Activated B cell treated with CpG ODN at 0.5 μM for 24 hours (primary cell): ENCODE results near the gene AGAP1. TPM values are rescaled to one million over a fixed set of nuclear protein-coding genes. Genes with fewer than 3 reads are reported as not detected.

Source experiments
- ATAC-seq: fragments of 200-7000 bp; cut with Tn5 transposase; one replicate; pipeline ENCODE4 v1.10.0; 2021; ENCODE audit warnings: low read depth, mild to moderate bottlenecking, moderate library complexity
- CTCF ChIA-PET: fragments of 350-600 bp; sonication (Branson Sonifier 250); formaldehyde crosslinking; loops from one replicate; lab custom pipeline; 2021; ENCODE audit warnings: antibody characterized with exemption; lab: Charles Lee
- POLR2A ChIA-PET: fragments of 350-600 bp; sonication (Branson Sonifier 250); formaldehyde crosslinking; loops from one replicate; lab custom pipeline; 2021; ENCODE audit warnings: antibody characterized with exemption; lab: Charles Lee
- DNase-seq: peaks from one replicate; pipeline ENCODE4 v3.0.0; 2022
- H3K27ac Mint-ChIP-seq: one replicate; pipeline ENCODE4 v1.8.0; 2020; ENCODE audit warnings: mixed read lengths
- H3K27me3 Mint-ChIP-seq: one replicate; pipeline ENCODE4 v1.8.0; 2021; ENCODE audit warnings: mixed read lengths
- H3K36me3 Mint-ChIP-seq: one replicate; pipeline ENCODE4 v1.8.0; 2021; ENCODE audit warnings: low read depth, mixed read lengths
- H3K4me1 Mint-ChIP-seq: one replicate; pipeline ENCODE4 v1.8.0; 2021; ENCODE audit warnings: mixed read lengths
- H3K4me3 Mint-ChIP-seq: one replicate; pipeline ENCODE4 v1.8.0; 2020; ENCODE audit warnings: mild to moderate bottlenecking, mixed read lengths
- H3K9me3 Mint-ChIP-seq: one replicate; pipeline ENCODE4 v1.8.0; 2020; ENCODE audit warnings: mixed read lengths
- intact Hi-C: fragments of 100-400 bp; cut with micrococcal nuclease; formaldehyde crosslinking; loops from one replicate; pipeline ENCODE4 v1.15.1; 2024
- total RNA-seq: library from RNA; stranded (reverse); gene quantifications from 2 replicates; pipeline ENCODE4 v1.2.3, GENCODE V29; 2022
- TF ChIP-seq, protein P1 (sequence below): fragments of 200-600 bp; IDR thresholded peaks from one replicate; pipeline ENCODE4 v1.8.0; 2022; ENCODE audit warnings: antibody characterized with exemption, mild to moderate bottlenecking

The AGAP1 gene
- total RNA-seq, 1 donor from 2014 or later: not detected

DNA sequence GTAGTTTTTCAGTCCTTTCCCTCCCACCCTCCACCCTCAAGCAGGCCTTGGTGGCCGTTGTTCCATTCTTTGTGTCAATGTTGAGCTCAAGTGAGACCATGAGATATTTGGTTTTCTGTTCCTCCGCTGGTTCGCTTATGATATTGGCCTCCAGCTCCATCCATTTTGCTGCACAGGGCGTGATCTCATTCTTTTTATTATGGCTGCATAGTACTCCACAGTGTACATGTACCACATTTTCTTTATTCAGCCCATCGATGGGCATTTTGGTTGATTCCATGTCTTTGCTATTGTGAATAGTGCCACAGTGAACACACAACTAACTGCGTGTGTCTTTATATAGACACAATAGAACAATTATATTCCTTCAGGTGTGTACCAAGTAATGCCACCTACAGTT is 14.1 kb downstream of the AGAP1 start:
- TF ChIP-seq, protein P1, sequence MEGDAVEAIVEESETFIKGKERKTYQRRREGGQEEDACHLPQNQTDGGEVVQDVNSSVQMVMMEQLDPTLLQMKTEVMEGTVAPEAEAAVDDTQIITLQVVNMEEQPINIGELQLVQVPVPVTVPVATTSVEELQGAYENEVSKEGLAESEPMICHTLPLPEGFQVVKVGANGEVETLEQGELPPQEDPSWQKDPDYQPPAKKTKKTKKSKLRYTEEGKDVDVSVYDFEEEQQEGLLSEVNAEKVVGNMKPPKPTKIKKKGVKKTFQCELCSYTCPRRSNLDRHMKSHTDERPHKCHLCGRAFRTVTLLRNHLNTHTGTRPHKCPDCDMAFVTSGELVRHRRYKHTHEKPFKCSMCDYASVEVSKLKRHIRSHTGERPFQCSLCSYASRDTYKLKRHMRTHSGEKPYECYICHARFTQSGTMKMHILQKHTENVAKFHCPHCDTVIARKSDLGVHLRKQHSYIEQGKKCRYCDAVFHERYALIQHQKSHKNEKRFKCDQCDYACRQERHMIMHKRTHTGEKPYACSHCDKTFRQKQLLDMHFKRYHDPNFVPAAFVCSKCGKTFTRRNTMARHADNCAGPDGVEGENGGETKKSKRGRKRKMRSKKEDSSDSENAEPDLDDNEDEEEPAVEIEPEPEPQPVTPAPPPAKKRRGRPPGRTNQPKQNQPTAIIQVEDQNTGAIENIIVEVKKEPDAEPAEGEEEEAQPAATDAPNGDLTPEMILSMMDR: no peak
- Mint-ChIP-seq H3K27ac (no peak overlapping the region), H3K36me3 (no peaks in the 10 kb centered on the region), H3K4me1 (no peaks in the 10 kb centered on the region), H3K4me3 (no peak overlapping the region), H3K27me3 (peaks cover 10% of the 10 kb centered on the region), H3K9me3 (peaks cover 6% of the 10 kb centered on the region)
- DNase-seq: no peak
- ChIA-PET POLR2A (no interaction called here), CTCF (no interaction called here)
- intact Hi-C loops: no loop called here
- ATAC-seq: no peak

DNA sequence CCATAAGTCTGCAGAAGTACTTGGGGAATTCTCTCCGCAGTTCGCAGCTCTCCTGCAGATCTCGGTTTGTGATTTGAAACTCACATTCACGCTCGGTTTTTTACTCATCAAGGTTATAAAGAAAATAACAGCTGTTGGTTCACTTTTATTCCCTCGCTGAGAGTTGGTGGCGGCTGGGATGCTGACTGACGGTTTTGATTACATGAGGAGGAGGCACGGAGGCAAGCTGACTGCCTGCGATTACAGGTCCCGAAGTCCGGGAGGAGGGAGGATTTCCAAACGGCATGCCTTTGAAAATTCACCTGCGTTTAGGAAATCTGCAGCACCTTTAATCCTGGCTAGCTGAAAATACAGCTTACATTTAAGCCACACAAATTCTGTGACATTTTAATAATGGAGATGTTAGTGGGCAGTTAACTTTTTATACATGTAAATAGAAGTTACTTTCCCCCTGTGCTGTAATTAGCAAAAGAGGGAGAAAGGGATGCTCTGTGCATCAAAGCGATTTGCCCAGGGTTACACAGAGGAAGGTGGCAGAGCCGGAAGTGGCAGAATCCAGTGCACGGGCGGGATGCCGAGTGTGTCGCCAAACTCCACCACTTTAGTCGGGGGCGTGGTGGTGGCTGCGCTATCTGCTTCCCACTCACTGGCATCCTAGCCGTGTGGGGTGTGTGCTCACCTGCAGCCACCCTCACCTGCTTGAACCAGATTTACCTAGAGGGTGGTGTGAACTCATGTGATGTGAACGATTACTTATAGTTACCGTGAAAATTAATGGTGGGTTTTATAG is 14.7 kb downstream of the AGAP1 start:
- Mint-ChIP-seq H3K27me3 (peaks cover 6% of the 10 kb centered on the region), H3K4me3 (no peak overlapping the region), H3K4me1 (no peaks in the 10 kb centered on the region), H3K9me3 (peaks cover 6% of the 10 kb centered on the region), H3K36me3 (no peaks in the 10 kb centered on the region), H3K27ac (no peak overlapping the region)
- intact Hi-C loops: no loop called here
- ATAC-seq: no peak
- CTCF ChIA-PET: no interaction called here
- TF ChIP-seq, protein P1: no peak
- DNase-seq: no peak
- POLR2A ChIA-PET: no interaction called here

DNA sequence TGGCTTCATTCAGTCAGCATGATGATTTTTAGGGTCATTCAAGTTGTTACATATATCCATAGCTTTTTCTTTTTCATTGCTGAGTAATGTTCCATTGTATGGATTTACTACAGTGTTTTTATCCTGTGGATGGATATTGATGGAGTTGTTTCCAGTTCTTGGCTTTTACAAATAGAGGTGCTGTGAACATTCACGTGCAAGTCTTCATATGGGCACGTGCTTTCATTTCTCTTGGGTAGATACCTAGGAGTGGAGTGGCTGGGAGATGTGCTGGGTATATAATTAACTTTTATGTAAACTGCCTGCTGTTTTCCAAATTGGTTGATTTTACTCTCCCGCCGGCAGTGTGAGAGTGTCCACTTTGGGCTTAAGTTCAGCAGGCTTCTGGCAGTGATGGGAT is 16.5 kb downstream of the AGAP1 start:
- DNase-seq (no peak), ATAC-seq (no peak)
- ChIA-PET CTCF (no interaction called here), POLR2A (no interaction called here)
- H3K9me3 Mint-ChIP-seq: peaks cover 6% of the 10 kb centered on the region
- intact Hi-C loops: no loop called here
- peaks cover 6% of the 10 kb centered on the region for H3K27me3 Mint-ChIP-seq
- H3K27ac Mint-ChIP-seq: no peak overlapping the region
- TF ChIP-seq, protein P1: no peak
- no peak overlapping the region for H3K4me3 Mint-ChIP-seq
- no peaks in the 10 kb centered on the region for H3K4me1 Mint-ChIP-seq
- no peaks in the 10 kb centered on the region for H3K36me3 Mint-ChIP-seq

DNA sequence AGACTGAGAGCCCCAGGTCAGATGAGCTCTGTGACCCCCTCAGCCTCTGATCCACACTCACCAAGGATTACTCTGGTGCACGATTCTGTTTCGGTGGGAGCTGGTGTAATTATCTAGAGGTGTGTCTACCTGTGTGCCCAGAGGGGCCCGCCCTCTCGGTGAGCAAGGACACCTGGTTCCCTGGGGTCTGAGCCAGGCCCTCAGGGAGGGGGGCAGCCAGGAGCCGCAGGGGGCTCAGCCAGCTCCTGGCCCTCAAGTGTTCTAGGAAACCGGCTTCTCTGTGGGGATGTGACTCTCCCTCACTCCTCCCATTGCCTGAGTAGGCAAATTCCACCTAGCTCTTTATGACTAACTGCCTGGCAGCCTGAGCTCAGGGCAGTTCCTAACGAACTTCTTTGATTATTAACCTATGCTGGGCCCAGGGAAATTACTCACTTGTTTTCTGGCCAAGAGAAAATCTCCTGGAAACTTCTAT is 17.4 kb downstream of the AGAP1 start:
- ATAC-seq (no peak), DNase-seq (no peak)
- intact Hi-C loops: no loop called here
- H3K4me3 Mint-ChIP-seq: no peak overlapping the region
- peaks cover 6% of the 10 kb centered on the region for H3K27me3 Mint-ChIP-seq
- no peaks in the 10 kb centered on the region for H3K4me1 Mint-ChIP-seq
- TF ChIP-seq, protein P1: no peak
- no peak overlapping the region for H3K27ac Mint-ChIP-seq
- no peaks in the 10 kb centered on the region for H3K36me3 Mint-ChIP-seq
- H3K9me3 Mint-ChIP-seq: peaks cover 6% of the 10 kb centered on the region
- ChIA-PET POLR2A (no interaction called here), CTCF (no interaction called here)

DNA sequence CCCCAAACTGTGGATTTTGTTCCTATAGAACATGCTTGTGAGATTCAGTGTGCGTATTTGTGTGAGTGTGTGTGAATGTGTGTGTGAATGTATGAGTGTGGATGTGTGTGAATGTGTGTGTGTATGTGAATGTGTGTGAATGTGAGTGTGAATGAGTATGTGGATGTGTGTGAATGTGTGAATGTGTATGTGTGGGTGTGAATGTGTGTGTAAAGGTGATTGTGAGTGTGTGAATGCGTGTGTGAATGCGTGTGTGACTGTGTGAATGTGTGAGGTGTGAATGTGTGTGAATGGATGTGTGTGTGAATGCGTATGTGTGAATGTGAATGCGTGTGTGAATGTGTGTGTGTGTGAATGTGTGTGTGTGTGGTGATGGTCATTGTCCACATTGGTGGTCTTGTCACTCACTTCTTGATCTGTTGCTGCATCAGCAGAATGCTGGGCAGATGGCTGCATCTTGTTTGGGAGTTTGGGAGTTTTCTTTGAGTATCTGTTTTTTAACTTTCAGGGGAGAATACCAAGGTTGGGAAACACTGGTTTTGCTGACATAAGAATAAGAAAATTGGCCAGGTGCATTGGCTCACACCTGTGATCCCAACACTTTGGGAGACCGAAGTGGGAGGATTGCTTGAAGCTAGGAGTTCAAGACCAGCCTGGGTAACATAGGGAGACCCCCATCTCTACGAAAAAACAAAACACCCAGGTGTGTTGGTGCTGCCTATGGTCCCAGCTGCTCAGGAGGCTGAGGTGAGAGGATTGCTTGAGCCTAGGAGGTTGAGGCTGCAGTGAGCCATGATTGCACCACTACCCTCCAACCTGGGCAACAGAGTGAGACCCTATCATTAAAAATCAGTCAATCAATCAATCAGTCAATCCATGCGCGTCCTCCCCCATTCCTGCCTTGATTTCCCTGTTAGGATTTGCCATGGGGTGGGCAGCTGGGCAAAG is 18.2 kb downstream of the AGAP1 start:
- peaks cover 6% of the 10 kb centered on the region for H3K9me3 Mint-ChIP-seq
- H3K27ac Mint-ChIP-seq: no peak overlapping the region
- CTCF ChIA-PET: no interaction called here
- intact Hi-C loops: no loop called here
- TF ChIP-seq, protein P1: no peak
- H3K27me3 Mint-ChIP-seq: peaks cover 6% of the 10 kb centered on the region
- no peak overlapping the region for H3K4me3 Mint-ChIP-seq
- POLR2A ChIA-PET: no interaction called here
- H3K36me3 Mint-ChIP-seq: no peaks in the 10 kb centered on the region
- ATAC-seq (no peak), DNase-seq (no peak)
- no peaks in the 10 kb centered on the region for H3K4me1 Mint-ChIP-seq
